ENCODE measurements around the gene SUPT4H1.

- TF ChIP-seq CTCF (IDR thresholded peaks at IDR 0.05) (no peak), EZH2 (IDR thresholded peaks at IDR 0.05; ENCODE audit: borderline replicate concordance, insufficient read depth, low read depth, low read length, poor library complexity, severe bottlenecking) (no peak)
Observed at GRCh38 chr17:58351831-58352595, at the start of gene SUPT4H1.
